CD4-positive, alpha-beta T cell treated with Interleukin-10 for 1 hour (primary cell): Measurements from ENCODE around the gene KCNMA1.
"Not testable (repeated sequence)": the region's sequence is repeated elsewhere in the genome, so short reads cannot be mapped to it uniquely, and the experiment has no call there.

ENCODE experiments used
- DNase-seq: peaks from one replicate; pipeline ENCODE4 v3.0.0-alpha.2; 2020

KCNMA1 gene

GRCh38 chr10:77578583-77579227, 58.9 kb downstream of the KCNMA1 start:
- no peak for DNase-seq

DNA sequence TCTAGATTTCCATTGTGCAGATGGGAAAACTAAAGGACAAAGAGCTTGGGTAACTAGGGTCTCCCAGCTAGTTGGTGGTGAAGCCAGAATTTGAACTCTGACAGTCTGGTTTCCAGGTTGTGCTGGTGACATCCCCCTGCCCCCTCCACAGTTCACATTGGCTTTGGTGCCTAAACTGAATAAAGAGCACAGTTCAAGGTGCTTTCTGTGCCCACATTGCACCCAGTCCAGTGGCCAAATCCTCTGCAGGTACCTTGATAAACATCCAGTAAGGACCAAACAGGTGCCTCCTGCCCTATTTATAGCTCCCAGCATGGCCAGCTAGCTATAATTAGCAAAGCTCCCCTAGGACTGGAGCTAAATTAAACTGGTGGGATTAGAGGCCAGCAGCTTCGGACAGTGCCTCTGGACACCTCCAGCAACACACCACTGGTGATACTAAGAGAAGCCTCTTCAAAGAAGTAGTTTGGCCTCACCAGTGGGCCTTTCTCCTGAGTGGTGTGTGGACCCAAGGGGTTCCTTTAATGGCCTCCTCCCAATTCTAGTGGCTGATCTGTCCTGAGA, 59.9 kb downstream of the KCNMA1 start:
- DNase-seq, result no peak

GRCh38 chr10:77576444-77577032, 61.1 kb downstream of the KCNMA1 start:
- DNase-seq, result no peak

DNA sequence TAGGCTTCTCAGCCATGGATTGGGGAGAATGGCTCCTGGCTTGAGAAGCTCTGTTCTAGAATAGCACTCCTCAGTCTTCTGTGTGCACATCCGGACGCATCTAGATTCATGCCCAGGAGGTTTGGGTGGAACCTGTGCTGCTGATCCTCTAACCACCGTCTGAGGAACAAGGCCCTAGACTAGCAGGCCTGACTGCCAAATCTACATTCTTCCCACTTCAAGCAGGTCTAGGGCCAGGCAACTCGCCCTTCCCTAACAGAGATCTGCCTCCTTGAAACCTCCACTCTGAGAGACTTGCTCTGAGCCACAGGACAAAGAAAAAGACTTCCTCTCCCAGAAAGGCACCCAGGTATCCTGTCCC, 61.6 kb downstream of the KCNMA1 start:
- DNase-seq, result no peak

DNA sequence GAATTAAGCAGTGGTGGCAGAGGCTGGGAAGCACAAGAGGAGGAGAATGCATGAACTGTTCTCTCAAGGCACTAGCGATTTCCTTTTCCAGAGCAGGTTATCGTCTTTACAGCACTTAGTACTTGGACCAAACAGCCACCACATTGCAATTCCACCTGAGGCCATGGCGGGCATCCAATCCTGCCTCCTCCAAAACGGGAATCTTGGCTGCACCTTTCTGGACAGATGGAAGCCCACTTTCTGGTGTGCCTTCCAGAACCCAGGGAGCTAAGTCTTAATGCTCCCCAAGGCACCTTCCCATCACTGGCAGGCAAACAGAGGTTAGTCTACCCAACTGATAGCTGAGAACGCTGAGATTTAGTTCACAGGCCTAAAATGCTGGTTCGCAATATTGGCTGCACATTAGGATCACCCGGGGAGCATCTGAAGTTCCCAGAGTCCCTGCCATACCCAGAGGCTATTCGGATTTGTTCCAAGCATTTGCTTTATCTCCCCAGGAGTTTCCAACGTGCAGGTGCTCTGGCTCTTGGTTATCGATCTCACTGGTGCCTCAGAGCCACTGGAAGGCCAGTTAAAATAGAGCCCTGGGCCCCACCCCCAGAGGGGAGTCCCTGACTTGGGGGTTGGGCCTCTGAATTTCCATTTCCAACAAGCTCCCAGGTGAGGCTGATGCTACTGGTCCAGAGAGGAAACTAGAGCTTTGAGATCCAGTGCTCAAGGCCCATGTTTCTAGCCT, 62.2 kb downstream of the KCNMA1 start:
- DNase-seq, result no peak

- DNase-seq, result no peak
These were observed 63.2 kb downstream of the KCNMA1 start for GRCh38 chr10:77574438-77574837.

DNA sequence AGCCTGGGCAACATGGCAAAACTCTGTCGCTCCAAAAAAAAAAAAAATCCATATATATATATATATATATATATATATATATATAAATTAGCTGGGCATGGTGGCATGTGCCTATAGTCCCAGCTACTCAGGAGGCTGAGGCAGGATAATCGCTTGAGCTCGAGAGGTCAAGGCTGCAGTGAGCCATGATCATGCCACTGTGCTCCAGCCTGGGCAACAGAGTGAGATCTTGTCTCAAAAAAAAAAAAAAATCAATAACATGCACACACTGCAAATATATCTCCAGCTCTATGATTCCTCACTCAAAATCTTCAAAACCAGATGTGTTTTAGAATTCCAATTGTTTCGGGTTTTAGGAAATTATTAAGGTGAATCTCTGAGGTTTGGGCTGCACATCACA, 65.1 kb downstream of the KCNMA1 start:
- DNase-seq, result not testable (repeated sequence)

DNA sequence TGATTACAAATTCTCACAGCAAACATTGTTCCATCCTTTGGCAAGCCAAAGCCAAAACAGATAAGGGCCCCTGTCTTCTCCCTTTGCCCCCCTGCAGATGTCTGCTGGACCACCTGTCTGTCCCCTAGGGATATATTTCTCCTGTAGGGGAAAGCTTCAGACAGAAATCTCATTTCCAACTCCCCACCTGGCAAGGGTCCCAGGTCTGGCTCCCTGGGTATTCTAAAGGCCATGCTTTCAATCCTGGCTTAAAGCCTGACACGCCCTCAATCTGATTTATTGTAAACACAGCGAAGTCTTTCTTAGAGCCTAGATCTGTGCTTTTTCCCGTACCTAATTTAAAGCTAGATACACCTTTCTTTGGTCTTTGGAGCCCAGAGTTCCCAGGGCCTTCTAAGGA, 66.1 kb downstream of the KCNMA1 start:
- no peak for DNase-seq

- no peak for DNase-seq
These were observed 70.6 kb downstream of the KCNMA1 start for GRCh38 chr10:77566914-77567566.

DNA sequence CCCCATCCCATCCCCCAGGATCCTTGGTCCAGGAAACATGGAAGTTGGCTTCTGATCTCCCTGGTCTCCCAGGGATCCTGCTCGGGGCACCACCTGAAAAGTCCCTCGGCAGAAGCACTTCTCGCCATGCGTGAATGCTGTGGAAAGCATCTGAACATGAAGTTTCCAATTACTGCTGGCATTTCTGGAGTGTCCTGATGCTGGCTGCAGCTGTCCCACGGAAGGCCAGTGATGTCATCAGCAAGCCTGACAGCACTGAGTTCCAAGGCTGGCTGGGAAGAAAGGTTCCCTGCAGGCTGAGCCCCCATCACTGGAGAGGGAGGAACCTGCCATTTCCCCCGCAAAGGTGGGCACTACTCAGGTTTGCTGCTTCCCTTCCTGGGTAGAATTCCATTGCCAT, 71.4 kb downstream of the KCNMA1 start:
- no peak for DNase-seq

- no peak for DNase-seq
These were observed 72.0 kb downstream of the KCNMA1 start for GRCh38 chr10:77565590-77566023.

GRCh38 chr10:77564731-77565589, 72.6 kb downstream of the KCNMA1 start:
- no peak for DNase-seq

- DNase-seq, result no peak
These were observed 73.9 kb downstream of the KCNMA1 start for GRCh38 chr10:77563638-77564270.

- no peak for DNase-seq
These were observed 74.9 kb downstream of the KCNMA1 start for GRCh38 chr10:77562742-77563141.

GRCh38 chr10:77561991-77562390, 75.6 kb downstream of the KCNMA1 start:
- DNase-seq, result no peak

- no peak for DNase-seq
These were observed 77.1 kb downstream of the KCNMA1 start for GRCh38 chr10:77560471-77560870.

GRCh38 chr10:77560052-77560451, 77.6 kb downstream of the KCNMA1 start:
- DNase-seq, result no peak

DNA sequence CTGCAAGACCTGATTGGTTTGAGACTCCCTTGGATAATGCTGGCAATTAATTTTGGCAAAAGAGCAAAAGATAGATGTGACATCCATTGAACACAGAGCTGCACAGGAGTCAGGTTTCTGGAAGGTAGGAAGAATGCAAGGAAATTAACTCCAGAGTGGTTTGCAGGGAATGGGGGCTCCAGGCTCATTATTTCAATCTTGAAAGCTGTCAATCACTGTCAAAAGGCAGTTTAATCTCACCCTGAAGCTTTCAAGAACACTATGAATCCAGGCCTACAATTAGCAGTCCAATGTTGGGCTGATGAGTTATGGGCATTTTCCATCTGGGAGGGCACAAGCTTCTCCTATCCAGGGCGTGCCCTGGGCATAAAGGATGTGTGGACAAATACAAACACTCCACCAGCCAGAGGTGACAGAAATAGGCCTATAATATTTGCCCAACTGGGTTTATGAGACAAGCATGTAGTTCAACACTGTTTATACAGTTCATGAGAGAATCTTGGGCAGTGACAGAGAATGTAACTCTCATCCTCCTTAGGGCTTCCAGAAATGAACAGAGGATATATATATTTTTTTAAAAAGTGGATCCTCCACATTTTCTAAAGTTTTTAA, 80.5 kb downstream of the KCNMA1 start:
- DNase-seq, result no peak

DNA sequence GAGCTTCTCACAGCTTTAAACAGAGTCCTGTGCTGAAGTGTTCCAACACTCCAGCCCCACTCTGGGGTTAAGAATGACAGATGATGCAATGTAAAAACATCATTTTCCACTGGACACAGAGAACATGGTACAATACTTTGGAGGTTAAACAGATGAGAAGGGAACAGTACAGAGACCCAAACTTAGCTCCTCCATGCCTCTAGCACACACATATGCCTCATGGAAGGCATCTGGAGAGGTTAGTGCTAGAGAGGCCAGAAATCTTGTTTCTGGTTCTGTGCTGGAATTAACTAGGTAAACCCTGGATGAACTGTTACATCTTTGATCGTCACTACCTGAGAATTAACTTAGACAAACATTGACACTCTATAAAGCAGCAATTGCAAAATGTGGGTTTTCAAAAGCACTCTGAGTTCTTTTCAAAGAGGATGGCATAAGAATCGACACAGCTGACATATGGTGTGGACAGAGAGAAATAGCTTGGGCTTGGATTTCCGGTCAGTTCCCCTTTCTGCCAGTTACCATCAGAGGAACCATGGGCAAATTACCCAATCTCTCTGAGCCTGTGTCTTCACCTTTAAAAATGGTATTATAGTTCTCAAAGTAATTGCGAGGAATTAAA, 81.9 kb downstream of the KCNMA1 start:
- DNase-seq, result no peak

DNA sequence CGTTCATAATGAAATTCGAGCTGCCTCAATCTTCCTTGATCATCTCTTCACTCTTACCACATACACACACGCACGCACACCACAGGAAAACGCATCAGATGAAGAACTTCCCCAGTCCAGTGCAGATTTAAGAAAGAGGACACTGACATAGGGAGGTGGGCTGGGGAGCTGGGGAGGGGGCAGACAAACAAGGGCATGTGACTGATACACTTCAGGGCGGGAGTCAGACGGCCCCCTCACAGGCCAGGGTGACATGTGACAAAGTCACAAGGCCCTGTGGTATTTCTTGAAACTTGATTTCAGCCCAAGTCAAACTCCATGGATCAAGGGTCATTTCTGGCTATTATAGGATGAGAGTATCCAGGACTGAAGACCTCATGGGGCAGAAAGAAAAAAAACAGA, 82.6 kb downstream of the KCNMA1 start:
- no peak for DNase-seq

GRCh38 chr10:77553966-77554365, 83.6 kb downstream of the KCNMA1 start:
- no peak for DNase-seq
